T-helper 1 cell treated with Interleukin-12 subunit alpha and Interleukin-12 subunit beta and Interleukin-4 antibody, amounts not matched to agents 30 μg/mL and 1 μg/mL, for 36 hours (primary cell): ENCODE data around the gene CUX1.
"Not testable (repeated sequence)": the region's sequence is repeated elsewhere in the genome, so short reads cannot be mapped to it uniquely, and the experiment has no call there.

Source experiments
- H3K27ac Mint-ChIP-seq: one replicate; pipeline ENCODE4 v1.8.0; 2021; ENCODE audit warnings: mild to moderate bottlenecking, mixed read lengths
- H3K27me3 Mint-ChIP-seq: one replicate; pipeline ENCODE4 v1.8.0; 2021; ENCODE audit warnings: low read depth, mixed read lengths
- H3K36me3 Mint-ChIP-seq: one replicate; pipeline ENCODE4 v1.8.0; 2021; ENCODE audit warnings: low read depth, mixed read lengths
- H3K4me1 Mint-ChIP-seq: one replicate; pipeline ENCODE4 v1.8.0; 2021; ENCODE audit warnings: low read depth, mixed read lengths
- H3K4me3 Mint-ChIP-seq: one replicate; pipeline ENCODE4 v1.8.0; 2021; ENCODE audit warnings: mild to moderate bottlenecking, moderate library complexity, mixed read lengths
- H3K9me3 Mint-ChIP-seq: one replicate; pipeline ENCODE4 v1.8.0; 2021; ENCODE audit warnings: mixed read lengths

Gene CUX1

DNA sequence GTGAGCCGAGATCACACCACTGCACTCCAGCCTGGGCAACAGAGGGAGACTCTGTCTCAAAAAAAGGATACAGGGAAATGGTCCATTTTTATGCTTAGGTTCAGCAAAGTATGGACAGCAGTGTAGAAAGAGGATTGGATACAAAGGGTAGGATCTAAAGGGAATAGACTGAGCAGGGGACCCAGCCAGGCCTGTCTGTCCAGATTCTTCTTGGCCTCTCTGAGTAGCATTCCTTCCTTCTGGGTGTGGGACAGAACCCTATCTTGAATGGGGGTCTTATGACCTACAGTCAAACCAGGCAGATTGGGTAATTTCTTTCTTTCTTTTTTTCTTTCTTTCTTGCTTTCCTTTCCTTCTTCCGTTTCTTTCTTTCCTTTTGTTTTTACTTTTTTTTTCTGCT, 494.9 kb downstream of the CUX1 start:
- no peaks in the 10 kb centered on the region for H3K36me3 Mint-ChIP-seq
- H3K4me3 Mint-ChIP-seq = no peak overlapping the region
- peaks cover 1% of the 10 kb centered on the region for H3K4me1 Mint-ChIP-seq
- no peak overlapping the region for H3K27ac Mint-ChIP-seq
- no peaks in the 10 kb centered on the region for H3K9me3 Mint-ChIP-seq
- no peaks in the 10 kb centered on the region for H3K27me3 Mint-ChIP-seq

DNA sequence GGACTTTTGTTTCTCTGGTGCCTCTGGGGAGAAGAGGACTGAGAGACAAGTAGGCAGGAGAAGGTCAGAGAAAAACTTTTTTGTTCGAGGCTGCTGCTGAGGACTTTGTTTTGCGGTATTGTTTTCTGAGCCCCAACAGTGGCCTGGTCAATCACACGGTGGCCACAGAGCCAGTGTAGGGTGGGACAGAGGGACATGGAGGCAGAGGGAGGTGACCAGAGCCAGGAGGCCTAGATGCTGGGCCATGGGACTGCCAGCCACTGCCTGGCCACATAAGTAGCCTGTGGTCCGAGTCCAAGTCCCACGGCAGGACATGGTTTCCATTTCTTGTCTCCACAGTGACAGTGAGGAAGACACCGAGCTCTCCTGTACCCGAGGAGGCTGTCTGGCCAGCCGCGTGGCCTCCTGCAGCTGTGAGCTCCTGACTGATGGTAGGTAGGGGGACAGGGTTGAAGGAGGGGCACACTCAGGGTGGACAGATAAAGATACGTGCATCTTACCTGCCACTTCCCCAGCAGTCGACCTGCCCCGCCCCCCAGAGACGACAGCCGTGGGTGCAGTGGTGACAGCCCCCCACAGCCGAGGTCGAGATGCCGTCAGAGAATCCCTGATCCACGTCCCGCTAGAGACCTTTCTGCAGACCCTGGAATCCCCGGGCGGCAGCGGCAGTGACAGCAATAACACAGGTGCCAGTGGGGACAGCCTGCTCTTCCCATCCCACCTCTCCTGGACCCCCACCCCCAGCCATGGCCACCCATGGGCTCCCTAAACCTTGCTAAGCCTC, 496.8 kb downstream of the CUX1 start:
- H3K9me3 Mint-ChIP-seq = no peaks in the 10 kb centered on the region
- H3K27ac Mint-ChIP-seq = no peak overlapping the region
- no peaks in the 10 kb centered on the region for H3K4me1 Mint-ChIP-seq
- H3K36me3 Mint-ChIP-seq = no peaks in the 10 kb centered on the region
- H3K27me3 Mint-ChIP-seq = no peaks in the 10 kb centered on the region
- no peak overlapping the region for H3K4me3 Mint-ChIP-seq

DNA sequence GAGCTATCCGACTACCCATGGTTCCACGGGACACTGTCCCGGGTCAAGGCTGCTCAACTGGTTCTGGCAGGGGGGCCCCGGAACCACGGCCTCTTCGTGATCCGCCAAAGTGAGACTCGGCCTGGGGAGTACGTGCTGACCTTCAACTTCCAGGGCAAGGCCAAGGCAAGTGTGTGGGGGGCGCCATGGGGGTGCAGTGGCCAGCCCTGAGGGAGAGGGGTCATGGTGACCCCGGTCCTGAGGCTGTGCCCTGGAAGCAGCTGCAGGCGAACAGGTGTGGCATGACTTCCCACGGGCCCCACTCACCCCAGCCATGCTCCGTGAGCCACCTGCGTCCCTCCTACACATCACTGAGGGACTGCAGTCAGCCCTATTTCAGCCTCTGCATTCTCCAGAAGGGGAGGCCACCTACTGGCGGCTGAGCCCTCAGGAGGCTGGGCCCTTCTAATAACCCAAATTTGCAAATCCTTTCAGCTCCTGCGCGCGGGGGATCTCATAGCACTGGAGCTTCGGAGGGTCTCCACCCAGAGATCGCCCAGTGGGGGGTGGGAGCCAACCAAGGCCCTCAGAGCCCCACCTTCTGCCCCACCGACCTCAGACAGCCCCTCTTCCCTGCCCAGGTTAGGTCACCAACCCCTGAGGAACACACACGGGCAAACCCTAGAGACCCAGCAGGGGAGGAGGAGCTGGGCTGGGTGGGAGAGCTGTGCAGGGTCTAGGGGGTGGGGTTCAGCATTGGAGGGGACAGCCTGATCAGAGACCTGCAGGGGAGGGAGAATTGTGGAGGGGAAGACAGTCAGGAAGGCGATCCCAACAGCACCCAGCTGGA, 500.0 kb downstream of the CUX1 start:
- Mint-ChIP-seq H3K9me3 (no peaks in the 10 kb centered on the region), H3K27ac (no peak overlapping the region), H3K4me1 (peaks cover under 1% of the 10 kb centered on the region), H3K36me3 (no peaks in the 10 kb centered on the region), H3K4me3 (no peak overlapping the region), H3K27me3 (peaks cover under 1% of the 10 kb centered on the region)

DNA sequence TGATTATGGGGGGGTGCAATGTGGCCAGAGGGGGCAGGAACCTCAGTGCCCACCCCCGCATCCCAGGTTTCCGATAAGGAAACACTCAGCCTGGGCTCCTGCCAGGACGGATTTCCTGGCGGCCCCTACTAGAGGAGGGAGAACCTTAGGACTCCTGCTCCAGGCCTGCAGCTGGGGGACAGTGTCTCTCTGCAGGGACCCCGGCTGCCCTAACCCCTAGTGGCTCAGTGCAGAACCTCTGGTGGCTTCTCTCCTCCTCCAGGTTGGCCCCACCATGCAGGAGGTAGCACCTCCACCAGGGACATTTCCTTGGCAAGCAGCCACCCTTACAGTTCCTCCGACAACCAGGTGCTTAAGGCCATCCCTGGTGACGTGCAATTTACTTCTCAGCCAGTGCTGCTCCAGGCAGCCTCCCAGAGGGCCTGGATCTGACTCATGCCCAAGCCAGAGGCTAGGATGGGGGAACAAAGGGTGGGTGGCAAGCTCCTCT, 501.1 kb downstream of the CUX1 start:
- no peaks in the 10 kb centered on the region for H3K36me3 Mint-ChIP-seq
- H3K27ac Mint-ChIP-seq = no peak overlapping the region
- H3K4me3 Mint-ChIP-seq = no peak overlapping the region
- no peaks in the 10 kb centered on the region for H3K9me3 Mint-ChIP-seq
- H3K4me1 Mint-ChIP-seq = peaks cover 2% of the 10 kb centered on the region
- peaks cover 4% of the 10 kb centered on the region for H3K27me3 Mint-ChIP-seq

DNA sequence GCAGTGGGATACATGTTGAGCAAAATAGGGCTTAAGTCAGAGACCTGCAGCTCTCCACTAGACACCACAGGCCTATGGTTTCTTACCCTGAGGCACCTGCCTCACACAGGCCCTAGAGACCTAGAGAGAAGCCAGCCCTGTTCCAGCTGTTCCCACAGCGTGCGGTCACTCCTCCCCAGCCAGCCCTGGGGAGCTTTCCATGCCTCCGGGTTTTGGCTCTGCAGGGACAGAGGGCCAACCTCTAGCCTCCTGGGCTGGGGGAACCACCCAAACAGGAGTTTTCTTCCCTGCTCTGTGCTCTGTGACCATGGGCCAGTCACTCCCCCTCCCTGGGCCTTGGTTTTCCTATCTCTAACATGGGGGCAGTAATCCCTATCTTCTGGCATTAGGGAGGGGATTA, 502.2 kb downstream of the CUX1 start:
- H3K27ac Mint-ChIP-seq = no peak overlapping the region
- no peak overlapping the region for H3K4me3 Mint-ChIP-seq
- H3K4me1 Mint-ChIP-seq = peaks cover 2% of the 10 kb centered on the region
- H3K27me3 Mint-ChIP-seq = peaks cover 4% of the 10 kb centered on the region
- H3K36me3 Mint-ChIP-seq = no peaks in the 10 kb centered on the region
- no peaks in the 10 kb centered on the region for H3K9me3 Mint-ChIP-seq

DNA sequence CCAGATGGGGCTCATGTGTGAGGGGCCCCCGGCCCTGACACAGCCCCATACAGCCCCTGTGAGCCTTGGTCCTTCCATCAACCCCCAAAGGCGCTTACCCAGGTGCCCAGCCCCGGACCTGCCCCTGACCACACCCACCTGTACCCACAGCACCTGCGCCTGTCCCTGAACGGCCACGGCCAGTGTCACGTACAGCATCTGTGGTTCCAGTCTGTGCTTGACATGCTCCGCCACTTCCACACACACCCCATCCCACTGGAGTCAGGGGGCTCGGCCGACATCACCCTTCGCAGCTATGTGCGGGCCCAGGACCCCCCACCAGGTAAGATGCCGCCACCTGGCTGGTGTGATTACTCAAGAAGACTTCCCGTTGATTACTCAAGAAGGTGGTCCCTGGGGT, 502.8 kb downstream of the CUX1 start:
- Mint-ChIP-seq H3K27ac (no peak overlapping the region), H3K36me3 (no peaks in the 10 kb centered on the region), H3K4me3 (no peak overlapping the region), H3K27me3 (peaks cover 4% of the 10 kb centered on the region), H3K9me3 (no peaks in the 10 kb centered on the region), H3K4me1 (peaks cover 2% of the 10 kb centered on the region)

DNA sequence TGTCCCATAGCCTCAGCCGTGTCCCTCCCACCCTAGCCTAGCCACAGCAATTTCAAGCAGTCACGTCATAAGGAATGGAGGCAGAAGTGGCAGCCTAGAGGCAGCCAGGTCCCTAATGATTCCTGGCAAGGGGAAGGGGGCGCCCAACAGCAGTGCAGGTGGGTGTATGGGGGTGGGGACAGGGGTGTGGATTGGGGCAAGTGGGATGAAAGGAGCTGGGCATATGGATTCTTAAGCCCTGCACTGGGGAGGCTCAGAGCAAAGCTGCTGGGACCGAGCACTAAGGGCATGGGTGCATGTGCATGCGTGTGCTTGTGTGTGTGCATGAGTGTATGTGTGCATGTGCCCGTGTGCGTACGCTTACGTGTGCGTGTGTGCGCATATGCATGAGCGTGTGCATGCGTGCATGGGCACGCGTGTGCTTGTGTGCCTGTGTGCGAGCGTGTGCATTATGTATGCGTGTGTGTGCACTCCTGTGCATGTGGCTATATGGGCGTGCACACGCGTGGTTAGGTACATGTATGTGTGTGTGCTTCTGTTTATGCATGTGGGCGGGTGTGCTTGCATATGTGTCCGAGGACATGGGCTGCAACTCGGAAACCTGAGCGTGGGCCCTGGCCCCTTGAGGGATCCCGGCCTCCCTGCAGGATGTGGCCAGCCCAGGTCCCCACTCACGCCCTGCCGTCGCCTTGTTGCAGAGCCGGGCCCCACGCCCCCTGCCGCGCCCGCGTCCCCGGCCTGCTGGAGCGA, 503.4 kb downstream of the CUX1 start:
- no peak overlapping the region for H3K27ac Mint-ChIP-seq
- peaks cover 2% of the 10 kb centered on the region for H3K4me1 Mint-ChIP-seq
- no peaks in the 10 kb centered on the region for H3K36me3 Mint-ChIP-seq
- H3K9me3 Mint-ChIP-seq = no peaks in the 10 kb centered on the region
- peaks cover 4% of the 10 kb centered on the region for H3K27me3 Mint-ChIP-seq
- no peak overlapping the region for H3K4me3 Mint-ChIP-seq

DNA sequence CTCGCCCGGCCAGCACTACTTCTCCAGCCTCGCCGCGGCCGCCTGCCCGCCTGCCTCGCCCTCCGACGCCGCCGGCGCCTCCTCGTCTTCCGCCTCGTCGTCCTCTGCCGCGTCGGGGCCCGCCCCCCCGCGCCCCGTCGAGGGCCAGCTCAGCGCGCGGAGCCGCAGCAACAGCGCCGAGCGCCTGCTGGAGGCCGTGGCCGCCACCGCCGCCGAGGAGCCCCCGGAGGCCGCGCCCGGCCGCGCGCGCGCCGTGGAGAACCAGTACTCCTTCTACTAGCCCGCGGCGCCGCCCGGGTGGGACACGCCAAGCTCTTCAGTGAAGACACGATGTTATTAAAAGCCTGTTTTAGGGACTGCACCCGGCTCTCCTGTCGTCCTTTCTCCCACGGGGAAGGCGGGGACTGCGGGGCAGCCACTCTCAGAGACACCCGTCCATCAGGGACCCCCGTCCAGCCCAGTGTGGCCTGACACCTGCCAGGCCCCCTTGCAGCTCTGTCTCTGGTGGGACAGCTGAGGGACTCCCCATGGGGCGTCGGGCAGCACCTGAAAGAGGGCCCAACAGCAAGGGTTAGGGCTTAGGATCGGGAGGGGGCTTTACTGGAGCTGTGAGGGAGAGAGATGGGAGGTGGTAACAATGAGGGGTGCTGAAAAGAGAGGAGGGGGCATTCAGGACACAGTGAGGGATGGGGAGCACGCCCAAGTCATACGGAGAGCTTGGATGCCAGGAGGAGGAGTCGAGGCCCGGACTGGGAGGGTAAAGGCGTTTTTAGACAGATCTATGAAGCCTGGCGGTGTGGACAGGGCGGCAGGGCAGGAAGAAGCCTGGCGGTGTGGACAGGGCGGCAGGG, 504.1 kb downstream of the CUX1 start:
- H3K9me3 Mint-ChIP-seq = no peaks in the 10 kb centered on the region
- peaks cover 4% of the 10 kb centered on the region for H3K27me3 Mint-ChIP-seq
- H3K4me3 Mint-ChIP-seq = no peak overlapping the region
- H3K36me3 Mint-ChIP-seq = no peaks in the 10 kb centered on the region
- no peak overlapping the region for H3K27ac Mint-ChIP-seq
- H3K4me1 Mint-ChIP-seq = peaks cover 2% of the 10 kb centered on the region

DNA sequence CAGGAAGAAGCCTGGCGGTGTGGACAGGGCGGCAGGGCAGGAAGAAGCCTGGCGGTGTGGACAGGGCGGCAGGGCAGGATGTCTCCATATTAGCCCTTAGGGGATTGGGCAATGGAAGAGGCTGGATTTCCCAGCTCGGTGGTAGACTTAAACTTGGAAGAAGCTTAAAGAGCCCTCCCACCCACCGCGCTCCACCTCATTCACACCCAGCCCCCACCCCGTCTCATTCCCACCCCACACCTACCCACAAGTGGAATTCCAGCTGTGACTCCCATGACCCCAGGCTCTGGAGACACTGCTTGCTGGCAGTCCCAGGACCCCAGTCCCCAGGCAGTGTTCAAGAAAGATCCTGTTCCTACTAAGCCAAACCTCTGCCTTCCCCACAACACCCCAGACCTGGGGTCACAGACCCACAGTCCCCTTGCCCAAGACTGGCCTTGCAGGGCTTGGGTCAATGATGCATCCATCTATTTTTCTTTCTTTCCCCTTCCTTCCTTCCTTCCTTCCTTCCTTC, 504.8 kb downstream of the CUX1 start:
- no peak overlapping the region for H3K27ac Mint-ChIP-seq
- H3K4me3 Mint-ChIP-seq = no peak overlapping the region
- H3K4me1 Mint-ChIP-seq = peaks cover 2% of the 10 kb centered on the region
- H3K27me3 Mint-ChIP-seq = peaks cover 8% of the 10 kb centered on the region
- no peaks in the 10 kb centered on the region for H3K9me3 Mint-ChIP-seq
- H3K36me3 Mint-ChIP-seq = no peaks in the 10 kb centered on the region

DNA sequence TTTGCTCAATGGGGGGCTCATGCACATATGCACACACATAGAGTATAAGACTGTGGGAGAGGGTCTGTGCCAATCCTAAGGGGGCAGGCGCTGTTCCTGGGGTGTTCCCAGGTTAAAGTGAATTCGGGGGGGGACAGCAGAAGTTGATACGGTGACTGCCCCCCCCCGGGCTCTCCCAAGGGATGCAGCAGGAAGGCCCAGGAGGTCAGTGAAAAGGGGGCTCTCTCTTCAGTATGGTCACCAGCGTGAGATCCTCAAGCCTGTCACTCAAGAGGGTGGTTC, 506.4 kb downstream of the CUX1 start:
- H3K36me3 Mint-ChIP-seq = no peaks in the 10 kb centered on the region
- H3K27me3 Mint-ChIP-seq = peaks cover 16% of the 10 kb centered on the region
- H3K4me1 Mint-ChIP-seq = peaks cover 2% of the 10 kb centered on the region
- H3K9me3 Mint-ChIP-seq = no peaks in the 10 kb centered on the region
- H3K27ac Mint-ChIP-seq = no peak overlapping the region
- H3K4me3 Mint-ChIP-seq = no peak overlapping the region

DNA sequence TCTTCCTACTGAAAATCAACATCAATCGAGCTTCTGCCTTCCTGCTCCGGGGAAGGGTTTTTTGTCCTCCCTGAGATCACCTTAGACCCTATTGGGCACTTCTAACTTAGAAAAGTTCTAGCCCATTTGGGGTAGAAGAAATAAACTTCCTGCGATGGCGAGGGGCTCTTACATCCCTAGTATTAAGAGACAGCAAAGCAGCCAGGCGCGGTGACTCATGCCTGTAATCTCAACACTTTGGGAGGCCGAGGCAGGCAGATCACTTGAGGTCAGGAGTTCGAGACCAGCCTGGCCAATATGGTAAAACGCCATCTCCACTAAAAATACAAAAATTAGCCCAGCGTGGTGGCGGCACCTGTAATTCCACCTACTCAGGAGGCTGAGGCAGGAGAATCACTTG, 507.7 kb downstream of the CUX1 start:
- H3K27me3 Mint-ChIP-seq = peaks cover 16% of the 10 kb centered on the region
- H3K27ac Mint-ChIP-seq, H3K4me3 Mint-ChIP-seq, H3K4me1 Mint-ChIP-seq, H3K9me3 Mint-ChIP-seq, H3K36me3 Mint-ChIP-seq: not testable (repeated sequence)

DNA sequence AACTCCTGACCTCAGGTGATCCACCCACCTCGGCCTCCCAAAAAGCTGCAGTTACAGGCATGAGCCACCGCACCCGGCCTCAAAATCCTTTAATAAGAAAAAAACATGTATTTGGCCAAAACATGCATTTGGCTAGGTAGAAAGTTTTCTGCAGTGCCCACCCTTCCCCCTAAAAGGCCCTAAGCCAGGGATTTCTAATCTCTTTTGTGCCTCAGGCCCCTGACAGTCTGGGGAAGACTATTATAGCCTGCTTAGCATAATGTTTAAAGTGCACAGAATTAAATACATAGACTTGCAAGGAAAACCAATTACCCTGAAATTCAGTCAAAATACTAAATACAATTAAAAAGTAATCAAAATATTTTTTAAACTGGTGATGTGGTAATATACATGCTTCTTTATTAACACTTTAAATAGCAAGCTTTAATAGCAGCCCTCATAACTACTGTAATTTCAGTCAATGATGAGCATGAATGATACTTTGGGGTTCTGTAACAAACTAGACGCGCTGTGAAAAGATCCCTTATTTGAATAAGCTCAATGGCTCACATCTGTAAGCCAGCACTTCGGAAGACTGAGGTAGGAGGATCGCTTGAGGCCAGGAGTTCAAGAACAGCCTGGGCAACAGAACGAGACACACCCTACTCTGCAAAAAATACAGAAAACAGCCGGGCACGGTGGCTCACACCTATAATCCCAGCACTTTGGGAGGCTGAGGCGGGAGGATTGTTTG, 508.9 kb downstream of the CUX1 start:
- peaks cover 2% of the 10 kb centered on the region for H3K4me1 Mint-ChIP-seq
- no peaks in the 10 kb centered on the region for H3K9me3 Mint-ChIP-seq
- H3K27ac Mint-ChIP-seq = no peak overlapping the region
- H3K27me3 Mint-ChIP-seq = peaks cover 18% of the 10 kb centered on the region
- no peak overlapping the region for H3K4me3 Mint-ChIP-seq
- no peaks in the 10 kb centered on the region for H3K36me3 Mint-ChIP-seq

DNA sequence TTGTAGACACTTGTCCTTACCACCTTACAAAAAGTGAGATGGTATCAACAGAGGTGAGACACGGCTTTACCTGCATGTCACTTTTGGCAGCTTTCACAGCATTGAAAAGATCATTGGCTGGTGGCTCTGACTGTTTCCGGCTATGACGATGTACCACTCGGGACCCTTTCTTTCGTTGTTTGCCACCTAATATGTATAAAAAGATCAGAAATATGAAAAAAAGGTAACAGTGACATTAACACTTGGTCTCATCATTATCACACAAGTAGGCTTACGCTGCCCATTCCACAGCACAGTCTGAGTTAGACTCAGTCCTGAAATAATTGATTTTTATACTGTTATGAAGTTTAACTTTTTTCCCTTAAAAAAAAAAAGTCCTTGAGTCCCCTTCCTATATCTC, 509.8 kb downstream of the CUX1 start:
- not testable (repeated sequence) for H3K4me3 Mint-ChIP-seq, H3K27ac Mint-ChIP-seq
- peaks cover 27% of the 10 kb centered on the region for H3K27me3 Mint-ChIP-seq

More for the DNA sequence above, 509.8 kb downstream of the CUX1 start:
- not testable (repeated sequence) for H3K4me1 Mint-ChIP-seq, H3K36me3 Mint-ChIP-seq, H3K9me3 Mint-ChIP-seq
